Calu3 (cell line): ENCODE results near the gene CHRD. TPM values are rescaled to one million over a fixed set of nuclear protein-coding genes. Genes with fewer than 3 reads are reported as not detected.

Source experiments
- BruUV-seq: library from RNA; stranded (reverse); fragments of 400-500 nt; replicated peaks from 2 replicates; lab custom pipeline; 2021; lab: Mats Ljungman, UMichigan
- CTCF ChIA-PET: fragments of 300-600 bp; sonication (Branson Sonifier 250); formaldehyde crosslinking; loops from one replicate; lab custom pipeline; 2022; ENCODE audit warnings: antibody characterized with exemption; lab: Charles Lee
- DNase-seq: peaks from one replicate; pipeline ENCODE4 v3.0.0; 2022
- H3K27ac Mint-ChIP-seq: one replicate; pipeline ENCODE4 v1.8.0; 2022; ENCODE audit warnings: mixed read lengths; ENCODE audit not compliant: unreplicated experiment
- H3K27me3 Mint-ChIP-seq: one replicate; pipeline ENCODE4 v1.8.0; 2022; ENCODE audit warnings: mixed read lengths; ENCODE audit not compliant: unreplicated experiment
- H3K36me3 Mint-ChIP-seq: one replicate; pipeline ENCODE4 v1.8.0; 2022; ENCODE audit warnings: mild to moderate bottlenecking, moderate library complexity, mixed read lengths; ENCODE audit not compliant: insufficient read depth, unreplicated experiment
- H3K4me1 Mint-ChIP-seq: one replicate; pipeline ENCODE4 v1.8.0; 2022; ENCODE audit warnings: mild to moderate bottlenecking, low read depth, mixed read lengths; ENCODE audit not compliant: unreplicated experiment
- H3K4me3 Mint-ChIP-seq: one replicate; pipeline ENCODE4 v1.8.0; 2022; ENCODE audit warnings: mild to moderate bottlenecking, low read depth, moderate library complexity, mixed read lengths; ENCODE audit not compliant: unreplicated experiment
- H3K9me3 Mint-ChIP-seq: one replicate; pipeline ENCODE4 v1.8.0; 2022; ENCODE audit warnings: low read depth, mixed read lengths; ENCODE audit not compliant: unreplicated experiment
- CTCF ChIP-seq: fragments of 200-600 bp; IDR thresholded peaks from one replicate; pipeline ENCODE4 v1.8.0; 2022; ENCODE audit warnings: antibody characterized with exemption; ENCODE audit not compliant: unreplicated experiment
- intact Hi-C: fragments of 100-400 bp; cut with micrococcal nuclease; formaldehyde crosslinking; loops from one replicate; pipeline ENCODE4 v1.10.0; 2022; ENCODE audit not compliant: unreplicated experiment
- total RNA-seq: library from RNA; stranded (reverse); gene quantifications from 2 replicates; pipeline ENCODE4 v1.2.3, GENCODE V29; 2022

Gene CHRD
- total RNA-seq, 1 experiment from 2014 or later, result not detected

DNA sequence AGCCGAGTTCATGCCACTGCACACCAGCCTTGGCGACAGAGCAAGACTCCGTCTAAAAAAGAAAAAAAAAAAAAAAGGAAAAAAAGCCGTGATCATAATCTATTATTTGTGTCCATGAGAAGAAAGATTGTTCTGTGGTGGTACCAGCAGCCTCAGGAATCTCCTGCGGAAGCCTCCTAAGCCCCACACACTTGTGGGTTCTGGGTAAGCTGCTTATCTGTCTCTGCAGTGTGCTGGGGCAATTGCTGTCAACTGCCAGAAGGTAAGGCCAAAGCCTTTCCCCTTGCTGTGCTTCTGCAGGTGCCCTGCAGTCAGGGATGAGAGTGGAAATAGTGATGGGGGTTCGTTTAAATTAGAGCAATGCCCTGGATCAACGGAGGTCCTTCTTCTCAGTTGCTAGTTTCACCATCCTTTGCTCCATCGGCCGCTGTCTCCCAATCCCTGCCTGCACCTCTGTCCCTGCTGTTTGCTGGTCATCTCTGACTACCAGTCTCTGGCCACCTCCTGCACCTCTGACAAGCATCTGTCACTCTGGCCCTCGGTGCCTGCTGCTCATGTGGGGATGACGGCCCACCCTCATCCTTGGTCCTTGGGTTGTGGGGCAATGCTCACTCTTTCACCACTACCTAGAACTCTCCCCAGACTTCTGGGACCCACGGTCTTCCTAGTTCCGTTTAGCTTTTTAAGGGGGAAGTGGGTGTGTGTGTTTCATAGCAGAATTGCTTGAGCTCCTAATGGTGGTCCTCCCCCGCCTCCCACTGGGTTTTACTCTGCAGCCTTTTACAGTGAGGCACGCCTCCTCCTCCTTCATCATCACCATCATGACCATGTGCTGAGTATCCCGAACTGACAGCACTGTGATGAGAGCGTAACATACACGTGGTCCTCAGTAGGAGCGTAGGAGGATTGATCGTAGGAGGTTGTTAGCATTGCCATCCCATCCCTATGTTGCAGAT is 25.5 kb downstream of the CHRD start:
- no TSS peak for BruUV-seq
- Mint-ChIP-seq H3K27ac (no peak overlapping the region), H3K9me3 (no peaks in the 10 kb centered on the region), H3K4me3 (no peak overlapping the region), H3K4me1 (no peaks in the 10 kb centered on the region), H3K36me3 (no peaks in the 10 kb centered on the region), H3K27me3 (peaks cover 86% of the 10 kb centered on the region)
- TF ChIP-seq CTCF, result no peak
- DNase-seq, result no peak
- CTCF ChIA-PET, result interaction anchor here (0.6 to 2.3 kb wide), 3 partner anchors 34 to 154 kb away, joined by 4 to 8 read pairs (median 4); no protein-coding TSS in a partner anchor
- intact Hi-C loops, result no loop called here

GRCh38 chr3:184409331-184409926 is 29.6 kb downstream of the CHRD start:
- H3K4me3 Mint-ChIP-seq, result no peak overlapping the region
- no peaks in the 10 kb centered on the region for H3K4me1 Mint-ChIP-seq
- intact Hi-C loops, result no loop called here
- CTCF ChIA-PET, result no interaction called here
- no peak for TF ChIP-seq CTCF
- no peaks in the 10 kb centered on the region for H3K36me3 Mint-ChIP-seq
- no TSS peak for BruUV-seq
- no peak for DNase-seq
- no peak overlapping the region for H3K27ac Mint-ChIP-seq
- peaks cover 65% of the 10 kb centered on the region for H3K27me3 Mint-ChIP-seq
- H3K9me3 Mint-ChIP-seq, result no peaks in the 10 kb centered on the region

DNA sequence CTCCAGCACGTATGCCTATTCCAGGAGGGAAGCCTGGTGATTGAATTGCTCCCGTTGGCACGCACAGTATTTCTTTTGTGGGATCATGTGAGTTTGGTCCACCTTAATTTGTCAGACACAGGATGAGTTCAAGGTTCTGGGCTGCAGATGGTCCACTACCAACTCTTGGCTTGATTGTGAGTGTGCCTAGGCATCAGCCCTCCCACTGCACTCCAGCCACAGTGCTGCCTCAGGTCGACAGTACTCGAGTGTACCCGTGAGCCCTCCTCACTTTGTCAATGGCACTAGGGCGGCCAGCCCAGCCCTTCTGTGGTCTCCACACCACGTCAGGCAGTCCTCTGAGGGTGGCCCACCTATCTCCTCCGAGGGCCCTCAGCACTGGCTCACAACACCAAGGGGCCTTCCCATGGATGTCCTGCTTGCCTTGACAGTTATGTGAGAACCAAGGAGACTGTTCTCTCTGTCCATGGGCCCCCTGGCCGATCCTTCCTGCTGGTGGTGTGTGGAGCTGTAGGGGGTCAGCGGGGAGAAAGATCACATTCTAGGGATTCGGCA is 30.2 kb downstream of the CHRD start:
- BruUV-seq, result no TSS peak
- TF ChIP-seq CTCF, result no peak
- intact Hi-C loops, result no loop called here
- Mint-ChIP-seq H3K27ac (no peak overlapping the region), H3K4me3 (no peak overlapping the region), H3K36me3 (no peaks in the 10 kb centered on the region), H3K9me3 (no peaks in the 10 kb centered on the region), H3K4me1 (no peaks in the 10 kb centered on the region), H3K27me3 (peaks cover 59% of the 10 kb centered on the region)
- CTCF ChIA-PET, result no interaction called here
- DNase-seq, result no peak

GRCh38 chr3:184414418-184415202 is 34.8 kb downstream of the CHRD start:
- Mint-ChIP-seq H3K9me3 (no peaks in the 10 kb centered on the region), H3K27ac (no peak overlapping the region), H3K36me3 (no peaks in the 10 kb centered on the region), H3K4me1 (no peaks in the 10 kb centered on the region), H3K27me3 (peaks cover 27% of the 10 kb centered on the region), H3K4me3 (no peak overlapping the region)
- TF ChIP-seq CTCF, result no peak
- CTCF ChIA-PET, result interaction anchor here (0.6 to 1.1 kb wide), 2 partner anchors 28 to 43 kb away, joined by 6 to 7 read pairs; no protein-coding TSS in a partner anchor
- no peak for DNase-seq
- intact Hi-C loops, result no loop called here
- no TSS peak for BruUV-seq
